RWPE2 (cell line): ENCODE data around the gene MARCHF3.
A peak's percentile ranks its signal among the peaks of the same experiment; 100 is the strongest.
"Not testable (repeated sequence)": the region's sequence is repeated elsewhere in the genome, so short reads cannot be mapped to it uniquely, and the experiment has no call there.

ENCODE experiments used
- ATAC-seq: fragments of 200-7000 bp; cut with Tn5 transposase; 3 replicates; pipeline ENCODE4 v1.9.1; 2021; ENCODE audit warnings: low read depth
- DNase-seq: peaks from one replicate; pipeline ENCODE4 v3.0.0-alpha.2; 2020; ENCODE audit warnings: low spot score
- H3K27ac ChIP-seq: fragments of 450-650 bp; 2 replicates; pipeline ENCODE4 v1.5.1; 2017; ENCODE audit warnings: mild to moderate bottlenecking; ENCODE audit not compliant: poor library complexity, severe bottlenecking
- H3K27me3 ChIP-seq: fragments of 250-450 bp; sonication (Bioruptor Pico); 2 replicates; pipeline ENCODE4 v1.5.1; 2021; ENCODE audit warnings: mild to moderate bottlenecking, moderate library complexity; ENCODE audit not compliant: insufficient read depth, poor library complexity, severe bottlenecking
- H3K36me3 ChIP-seq: fragments of 250-450 bp; sonication (Bioruptor Pico); 2 replicates; pipeline ENCODE4 v1.5.1; 2020; ENCODE audit warnings: low read depth, mild to moderate bottlenecking, moderate library complexity
- H3K4me1 ChIP-seq: fragments of 250-450 bp; sonication (Bioruptor Pico); 2 replicates; pipeline ENCODE4 v1.5.1; 2021; ENCODE audit warnings: mild to moderate bottlenecking, moderate library complexity; ENCODE audit not compliant: insufficient read depth, poor library complexity, severe bottlenecking
- H3K4me3 ChIP-seq: fragments of 250-450 bp; sonication (Bioruptor Pico); 2 replicates; pipeline ENCODE4 v1.5.1; 2021; ENCODE audit warnings: mild to moderate bottlenecking, moderate library complexity; ENCODE audit not compliant: severe bottlenecking
- H3K9me3 ChIP-seq: fragments of 250-450 bp; sonication (Bioruptor Pico); 2 replicates; pipeline ENCODE4 v1.5.1; 2021; ENCODE audit warnings: mild to moderate bottlenecking, moderate library complexity; ENCODE audit not compliant: severe bottlenecking
- TF ChIP-seq, protein P1 (sequence below): fragments of 450-650 bp; IDR thresholded peaks from one replicate; pipeline ENCODE4 v1.5.1; 2017; ENCODE audit warnings: mild to moderate bottlenecking, moderate library complexity; ENCODE audit not compliant: poor library complexity, severe bottlenecking

The MARCHF3 gene

DNA sequence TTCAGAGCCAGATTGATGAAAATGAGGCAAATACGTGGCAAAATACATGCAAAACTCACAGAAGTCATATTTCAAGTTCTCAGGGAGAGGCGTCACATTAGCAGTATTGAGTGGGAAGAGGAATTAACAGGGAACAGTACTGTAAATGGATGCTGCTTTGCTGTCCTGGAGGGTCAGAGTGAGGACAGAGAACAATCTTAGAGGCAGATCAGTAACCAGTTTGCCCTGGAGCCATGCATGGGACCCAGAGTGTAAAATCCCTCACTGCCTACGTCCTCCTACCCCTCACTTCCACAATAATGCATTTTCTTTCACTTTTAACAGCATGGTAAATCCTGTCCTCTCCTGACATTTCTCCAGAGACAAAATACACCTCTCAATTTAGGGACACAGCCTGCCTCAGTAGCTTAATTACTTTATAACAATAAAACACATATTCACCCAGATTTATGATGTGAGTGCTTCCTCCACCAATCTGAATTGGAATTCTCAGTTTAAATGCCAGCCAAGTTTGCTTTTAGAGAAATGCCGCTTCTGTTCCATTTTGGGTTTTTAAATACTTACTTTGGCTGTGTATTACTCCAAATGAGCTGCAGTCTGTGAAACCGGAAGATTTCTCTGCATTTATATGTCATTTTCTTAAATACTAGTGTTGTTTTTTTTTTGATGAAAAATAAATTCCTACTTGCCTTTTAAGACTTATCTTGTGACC lies 183.5 kb downstream of the MARCHF3 start:
- DNase-seq (no peak), ATAC-seq (no peak)
- Histone ChIP-seq H3K9me3 (no peaks in the 10 kb centered on the region), H3K27me3 (no peaks in the 10 kb centered on the region), H3K36me3 (no peaks in the 10 kb centered on the region), H3K4me3 (no peak overlapping the region), H3K4me1 (no peaks in the 10 kb centered on the region), H3K27ac (no peak overlapping the region)
- TF ChIP-seq, protein P1, sequence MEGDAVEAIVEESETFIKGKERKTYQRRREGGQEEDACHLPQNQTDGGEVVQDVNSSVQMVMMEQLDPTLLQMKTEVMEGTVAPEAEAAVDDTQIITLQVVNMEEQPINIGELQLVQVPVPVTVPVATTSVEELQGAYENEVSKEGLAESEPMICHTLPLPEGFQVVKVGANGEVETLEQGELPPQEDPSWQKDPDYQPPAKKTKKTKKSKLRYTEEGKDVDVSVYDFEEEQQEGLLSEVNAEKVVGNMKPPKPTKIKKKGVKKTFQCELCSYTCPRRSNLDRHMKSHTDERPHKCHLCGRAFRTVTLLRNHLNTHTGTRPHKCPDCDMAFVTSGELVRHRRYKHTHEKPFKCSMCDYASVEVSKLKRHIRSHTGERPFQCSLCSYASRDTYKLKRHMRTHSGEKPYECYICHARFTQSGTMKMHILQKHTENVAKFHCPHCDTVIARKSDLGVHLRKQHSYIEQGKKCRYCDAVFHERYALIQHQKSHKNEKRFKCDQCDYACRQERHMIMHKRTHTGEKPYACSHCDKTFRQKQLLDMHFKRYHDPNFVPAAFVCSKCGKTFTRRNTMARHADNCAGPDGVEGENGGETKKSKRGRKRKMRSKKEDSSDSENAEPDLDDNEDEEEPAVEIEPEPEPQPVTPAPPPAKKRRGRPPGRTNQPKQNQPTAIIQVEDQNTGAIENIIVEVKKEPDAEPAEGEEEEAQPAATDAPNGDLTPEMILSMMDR = no peak

DNA sequence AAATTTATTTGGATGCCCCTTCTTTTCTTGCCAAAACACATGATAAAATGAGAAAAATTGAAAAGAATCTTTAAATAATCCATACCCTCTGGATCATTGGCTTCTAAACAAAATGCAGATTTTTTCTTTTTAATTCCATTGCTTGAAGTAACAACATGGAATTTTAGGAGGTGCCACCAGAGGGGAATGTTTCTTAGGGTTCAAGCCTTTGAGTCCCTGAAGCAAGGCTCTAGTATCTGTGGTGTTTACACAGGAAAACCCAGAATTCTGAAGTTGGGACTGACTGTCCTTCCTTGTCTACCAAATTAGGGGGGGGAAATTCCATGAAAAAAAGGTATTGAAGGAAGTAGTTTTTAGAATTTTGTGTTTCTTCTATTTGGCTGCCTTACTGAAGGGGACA lies 184.0 kb downstream of the MARCHF3 start:
- Histone ChIP-seq H3K27ac (no peak overlapping the region), H3K4me3 (no peak overlapping the region), H3K4me1 (no peaks in the 10 kb centered on the region), H3K9me3 (no peaks in the 10 kb centered on the region), H3K36me3 (no peaks in the 10 kb centered on the region), H3K27me3 (no peaks in the 10 kb centered on the region)
- DNase-seq (no peak), ATAC-seq (0 out of 3 replicates have a peak, but pooled peaks have one; percentile 23)
- TF ChIP-seq, protein P1 = peak; percentile 19

DNA sequence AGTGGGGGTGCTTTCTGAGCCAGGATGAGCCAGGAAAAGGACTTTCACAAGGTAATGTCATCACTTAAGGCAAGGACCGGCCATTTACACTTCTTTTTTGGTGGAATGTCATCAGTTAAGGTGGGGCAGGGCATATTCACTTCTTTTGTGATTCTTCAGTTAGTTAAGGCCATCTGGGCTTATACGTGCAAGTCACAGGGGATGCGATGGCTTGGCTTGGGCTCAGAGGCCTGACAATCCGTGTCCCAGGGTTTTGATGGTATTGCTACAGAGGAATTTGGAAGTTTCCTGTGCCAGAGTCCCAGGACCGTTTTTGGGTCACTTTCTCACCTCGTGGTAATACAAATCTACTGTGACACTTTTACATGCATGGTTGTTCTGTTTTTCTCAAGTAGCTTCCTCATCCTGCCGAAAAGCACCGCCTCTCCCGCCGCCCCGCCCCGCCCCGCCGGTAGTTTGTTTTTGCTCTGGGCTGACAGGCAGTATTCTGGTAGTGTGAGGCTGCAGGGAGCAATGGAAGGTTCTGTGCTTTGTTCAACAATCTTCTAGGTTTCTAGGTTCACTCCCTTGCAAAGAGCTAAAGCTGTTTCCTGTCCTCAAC lies 184.8 kb downstream of the MARCHF3 start:
- not testable (repeated sequence) for DNase-seq, H3K4me1 ChIP-seq, H3K27ac ChIP-seq, H3K36me3 ChIP-seq, H3K9me3 ChIP-seq, H3K27me3 ChIP-seq, H3K4me3 ChIP-seq
- peak; percentile 49; the same call in 2 of the 3 replicates for ATAC-seq

DNA sequence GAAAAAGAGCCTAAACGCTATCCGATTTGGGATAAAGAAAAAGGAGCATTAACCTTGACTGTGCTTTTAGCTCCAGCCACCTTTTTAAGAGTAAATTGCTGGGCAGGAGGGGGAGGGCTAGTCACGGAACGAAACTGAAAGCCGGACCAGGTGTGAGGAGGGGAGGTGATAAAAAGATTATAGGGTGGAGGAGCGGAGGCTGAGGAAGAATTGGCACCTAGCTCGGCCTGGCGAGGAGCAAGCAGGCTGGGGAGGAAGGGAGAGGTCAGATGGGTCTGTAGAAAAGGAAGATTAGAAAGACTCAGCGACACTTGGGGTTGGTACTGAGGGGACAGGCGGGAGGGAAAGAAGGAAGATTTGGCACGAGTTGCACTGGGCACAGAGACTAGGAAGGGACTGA lies 187.0 kb downstream of the MARCHF3 start:
- ATAC-seq, H3K4me3 ChIP-seq: not testable (repeated sequence)

DNA sequence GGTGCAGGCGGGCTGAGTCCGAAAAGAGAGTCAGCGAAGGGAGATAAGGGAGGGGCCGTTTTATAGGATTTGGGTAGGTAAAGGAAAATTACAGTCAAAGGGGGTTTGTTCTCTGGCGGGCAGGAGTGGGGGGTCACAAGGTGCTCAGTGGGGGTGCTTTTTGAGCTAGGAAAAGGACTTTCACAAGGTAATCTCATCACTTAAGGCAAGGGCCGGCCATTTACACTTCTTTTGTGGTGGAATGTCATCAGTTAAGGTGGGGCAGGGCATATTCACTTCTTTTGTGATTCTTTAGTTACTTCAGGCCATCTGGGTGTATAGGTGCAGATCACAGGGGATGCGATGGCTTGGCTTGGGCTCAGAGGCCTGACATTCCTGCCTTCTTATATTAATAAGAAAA lies 191.0 kb downstream of the MARCHF3 start:
- not testable (repeated sequence) for H3K9me3 ChIP-seq, H3K4me3 ChIP-seq, H3K27me3 ChIP-seq, DNase-seq, H3K4me1 ChIP-seq, ATAC-seq, H3K27ac ChIP-seq
- peaks cover 45% of the 10 kb centered on the region for H3K36me3 ChIP-seq

More for the DNA sequence above, 187.0 kb downstream of the MARCHF3 start:
- H3K4me1 ChIP-seq, H3K27me3 ChIP-seq, H3K9me3 ChIP-seq, DNase-seq, H3K27ac ChIP-seq: not testable (repeated sequence)
- peaks cover 11% of the 10 kb centered on the region for H3K36me3 ChIP-seq

DNA sequence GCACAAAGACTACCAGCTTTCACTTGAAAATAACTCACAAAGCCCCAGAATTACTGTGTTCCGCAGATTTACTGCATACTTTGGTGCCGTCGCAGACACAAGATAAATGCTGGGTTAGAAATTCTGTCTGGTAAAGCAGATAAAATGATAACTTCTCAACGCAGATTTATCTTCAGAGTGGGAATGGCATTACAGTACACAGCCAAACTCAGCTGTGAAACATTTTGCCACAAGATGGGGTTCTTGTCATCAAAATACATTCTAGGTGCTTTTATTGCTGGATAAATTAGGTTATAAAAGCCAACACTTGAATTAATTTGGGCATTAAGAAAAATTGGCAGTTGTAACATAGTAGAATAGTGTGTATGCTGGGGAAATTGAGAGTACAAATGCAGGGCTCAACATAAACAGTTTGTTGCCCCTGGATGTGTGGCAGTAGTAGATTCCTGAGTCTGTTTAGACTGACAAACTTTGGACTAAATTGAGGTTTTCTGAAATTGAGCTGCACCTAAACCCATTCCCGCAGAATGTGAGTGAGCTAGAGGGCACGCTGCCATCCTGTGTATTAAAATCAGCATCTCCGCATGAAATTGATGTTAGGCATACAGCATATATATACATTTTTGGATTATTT lies 192.3 kb downstream of the MARCHF3 start:
- Histone ChIP-seq H3K4me1 (no peaks in the 10 kb centered on the region), H3K36me3 (peaks cover 58% of the 10 kb centered on the region)

More for the DNA sequence above, 192.3 kb downstream of the MARCHF3 start:
- TF ChIP-seq, protein P1 = peak; percentile 13
- ATAC-seq (no peak), DNase-seq (no peak)
- H3K9me3 ChIP-seq = no peaks in the 10 kb centered on the region
- H3K27me3 ChIP-seq = no peaks in the 10 kb centered on the region
- no peak overlapping the region for H3K4me3 ChIP-seq
- H3K27ac ChIP-seq = no peak overlapping the region
